Osteocyte (in vitro differentiated cells): ENCODE measurements around the gene GJD3. TPM values are rescaled to one million over a fixed set of nuclear protein-coding genes. Genes with fewer than 3 reads are reported as not detected.

Experiments
- DNase-seq: peaks from one replicate; pipeline ENCODE4 v3.0.0; 2021; ENCODE audit warnings: mixed read lengths; ENCODE audit not compliant: unreplicated experiment; ENCODE audit errors: extremely low spot score
- H3K27ac Mint-ChIP-seq: one replicate; pipeline ENCODE4 v1.8.0; 2021; ENCODE audit warnings: mild to moderate bottlenecking, mixed read lengths; ENCODE audit not compliant: unreplicated experiment
- H3K27me3 Mint-ChIP-seq: one replicate; pipeline ENCODE4 v1.8.0; 2021; ENCODE audit warnings: mixed read lengths; ENCODE audit not compliant: unreplicated experiment
- H3K36me3 Mint-ChIP-seq: one replicate; pipeline ENCODE4 v1.8.0; 2021; ENCODE audit warnings: mixed read lengths; ENCODE audit not compliant: unreplicated experiment
- H3K4me1 Mint-ChIP-seq: one replicate; pipeline ENCODE4 v1.8.0; 2021; ENCODE audit warnings: mixed read lengths; ENCODE audit not compliant: unreplicated experiment
- H3K4me3 Mint-ChIP-seq: one replicate; pipeline ENCODE4 v1.8.0; 2021; ENCODE audit warnings: mild to moderate bottlenecking, moderate library complexity, mixed read lengths; ENCODE audit not compliant: unreplicated experiment
- H3K9me3 Mint-ChIP-seq: one replicate; pipeline ENCODE4 v1.8.0; 2021; ENCODE audit warnings: mixed read lengths; ENCODE audit not compliant: unreplicated experiment
- CTCF ChIP-seq: fragments of 200-600 bp; sonication (generic); IDR thresholded peaks from 2 replicates; pipeline ENCODE4 v1.5.0; 2021; ENCODE audit warnings: antibody characterized with exemption, mild to moderate bottlenecking, moderate library complexity
- total RNA-seq: library from RNA; stranded (reverse); gene quantifications from 2 replicates; pipeline ENCODE4 v1.2.1, GENCODE V29; 2021

The GJD3 gene
- total RNA-seq, 1 donor from 2014 or later, result 0.40 TPM

- H3K36me3 Mint-ChIP-seq, result peaks cover 15% of the 10 kb centered on the region
- H3K27me3 Mint-ChIP-seq, result no peaks in the 10 kb centered on the region
- H3K9me3 Mint-ChIP-seq, result no peaks in the 10 kb centered on the region
- no peak for TF ChIP-seq CTCF
- peaks cover 78% of the 10 kb centered on the region for H3K4me1 Mint-ChIP-seq
- no peak overlapping the region for H3K4me3 Mint-ChIP-seq
- peak overlapping the region; percentile 72 for H3K27ac Mint-ChIP-seq
- DNase-seq, result no peak
Observed at GRCh38 chr17:40329839-40330794, 34.4 kb downstream of the GJD3 start.

- no peaks in the 10 kb centered on the region for H3K27me3 Mint-ChIP-seq
- H3K4me1 Mint-ChIP-seq, result peaks cover 78% of the 10 kb centered on the region
- peak overlapping the region; percentile 73 for H3K27ac Mint-ChIP-seq
- H3K36me3 Mint-ChIP-seq, result peaks cover 13% of the 10 kb centered on the region
- H3K9me3 Mint-ChIP-seq, result no peaks in the 10 kb centered on the region
- no peak overlapping the region for H3K4me3 Mint-ChIP-seq
- no peak for TF ChIP-seq CTCF
- no peak for DNase-seq
Observed at GRCh38 chr17:40328386-40328766, 36.2 kb downstream of the GJD3 start.

GRCh38 chr17:40327735-40328385 is 36.7 kb downstream of the GJD3 start:
- no peaks in the 10 kb centered on the region for H3K9me3 Mint-ChIP-seq
- DNase-seq, result no peak
- peaks cover 11% of the 10 kb centered on the region for H3K36me3 Mint-ChIP-seq
- no peak overlapping the region for H3K4me3 Mint-ChIP-seq
- peaks cover 81% of the 10 kb centered on the region for H3K4me1 Mint-ChIP-seq
- no peaks in the 10 kb centered on the region for H3K27me3 Mint-ChIP-seq
- TF ChIP-seq CTCF, result no peak
- H3K27ac Mint-ChIP-seq, result peak overlapping the region; percentile 73

GRCh38 chr17:40327244-40327729 is 37.2 kb downstream of the GJD3 start:
- H3K27ac Mint-ChIP-seq, result no peak overlapping the region

More at GRCh38 chr17:40327244-40327729, 37.2 kb downstream of the GJD3 start:
- H3K9me3 Mint-ChIP-seq, result no peaks in the 10 kb centered on the region
- H3K4me3 Mint-ChIP-seq, result no peak overlapping the region
- DNase-seq, result no peak
- no peaks in the 10 kb centered on the region for H3K27me3 Mint-ChIP-seq
- peaks cover 10% of the 10 kb centered on the region for H3K36me3 Mint-ChIP-seq
- H3K4me1 Mint-ChIP-seq, result peaks cover 81% of the 10 kb centered on the region
- no peak for TF ChIP-seq CTCF
